Measurements from ENCODE around the gene SUPT20HL2. TPM values are rescaled to one million over a fixed set of nuclear protein-coding genes. Genes with fewer than 3 reads are reported as not detected.

The SUPT20HL2 gene
- polyA plus RNA-seq, 1 of the 3 experiments (the other 2 are of a cell fraction): not detected

- peak; percentile 61 for DNase-seq
- Histone ChIP-seq H4K20me1 (ENCODE audit: insufficient read depth) (no peaks in the 10 kb centered on the region), H3K9me3 (no peaks in the 10 kb centered on the region), H3K27me3 (ENCODE audit: insufficient read depth) (no peaks in the 10 kb centered on the region; the same call in 1 of the 2 replicates), H2AFZ (ENCODE audit: low read depth) (no peak overlapping the region), H3K36me3 (replicated peaks in 1 of 2; ENCODE audit: control insufficient read depth in 1 of 2, insufficient read depth in 2 of 2, low read length in 1 of 2) (no peaks in the 10 kb centered on the region), H3K9me2 (no peaks in the 10 kb centered on the region), H3K4me3 (ENCODE audit: low read depth in 2 of 2, low read length in 1 of 2) (no peak overlapping the region), H3K4me1 (ENCODE audit: control insufficient read depth in 1 of 2, insufficient read depth in 2 of 2, low read depth in 1 of 2, low read length in 1 of 2) (no peaks in the 10 kb centered on the region), H3K9ac (no peak overlapping the region), H3K27ac (ENCODE audit: low read depth in 2 of 2, low read length in 1 of 2) (peak overlapping the region in 1 of 2 experiments; percentile 64; a peak in 1 of 4 replicates), H3K4me2 (no peak overlapping the region), H3F3A (replicated peaks; ENCODE audit: insufficient read depth) (no peaks in the 10 kb centered on the region), H3K79me2 (ENCODE audit: insufficient read depth) (no peaks in the 10 kb centered on the region)
- no peak for TF ChIP-seq FOXM1 (IDR thresholded peaks at IDR 0.05; ENCODE audit: low read depth)
- no peak for TF ChIP-seq TEAD4 (IDR thresholded peaks at IDR 0.05; ENCODE audit: borderline replicate concordance, insufficient read depth)
- TF ChIP-seq ELF1 (IDR thresholded peaks at IDR 0.05): no peak
- TF ChIP-seq MAX (IDR thresholded peaks at IDR 0.05; ENCODE audit: low read depth): no peak
- no peak for TF ChIP-seq MXI1 (IDR thresholded peaks at IDR 0.05; ENCODE audit: low read depth, low read length)
- TF ChIP-seq GATA2 (CRISPR knock-in tag; IDR thresholded peaks at IDR 0.05): peak; percentile 72
- no peak for TF ChIP-seq REST (IDR thresholded peaks at IDR 0.05; ENCODE audit: low read depth, low read length)
- 0 out of 2 replicates have a peak, but pooled peaks have one; percentile 47 for TF ChIP-seq RCOR1 (IDR thresholded peaks at IDR 0.05; ENCODE audit: low read length)
- no peak for TF ChIP-seq USF2 (IDR thresholded peaks at IDR 0.05; ENCODE audit: borderline replicate concordance, low read depth, low read length)
- no peak for TF ChIP-seq POLR2AphosphoS5 (IDR thresholded peaks at IDR 0.05; ENCODE audit: low read depth, low read length)
- no peak for TF ChIP-seq NRF1 (IDR thresholded peaks at IDR 0.05; ENCODE audit: low read depth, low read length)
- TF ChIP-seq USF1 (IDR thresholded peaks at IDR 0.05; ENCODE audit: borderline replicate concordance, low read depth): no peak
- no peak for TF ChIP-seq FOSL2 (IDR thresholded peaks at IDR 0.05; ENCODE audit: borderline replicate concordance, low read depth)
- TF ChIP-seq CTCF (IDR thresholded peaks at IDR 0.05): no peak
- no peak for TF ChIP-seq TAF1 (IDR thresholded peaks at IDR 0.05; ENCODE audit: borderline replicate concordance, low read depth, low read length)
- no peak for TF ChIP-seq GABPA (IDR thresholded peaks at IDR 0.05; ENCODE audit: low read depth)
- no peak for TF ChIP-seq FOXJ3 (CRISPR knock-in tag; IDR thresholded peaks at IDR 0.05)
- TF ChIP-seq NFIC (IDR thresholded peaks at IDR 0.05; ENCODE audit: borderline replicate concordance): no peak
- peak in 1 of 2 experiments; percentile 40; a peak in 1 of 4 replicates for TF ChIP-seq EP300 (IDR thresholded peaks at IDR 0.05; ENCODE audit: borderline replicate concordance in 1 of 2, low read depth in 1 of 2, low read length in 1 of 2)
- TF ChIP-seq EZH2phosphoT487 (IDR thresholded peaks at IDR 0.05; ENCODE audit: borderline replicate concordance, low read depth): no peak
- no peak for TF ChIP-seq RXRA (IDR thresholded peaks at IDR 0.05; ENCODE audit: borderline replicate concordance, low read depth)
- no peak for TF ChIP-seq RAD21 (IDR thresholded peaks at IDR 0.05; ENCODE audit: low read length)
- TF ChIP-seq PBX3 (IDR thresholded peaks at IDR 0.05): no peak
- no peak for TF ChIP-seq YY1 (IDR thresholded peaks at IDR 0.05; ENCODE audit: low read depth)
- peak; percentile 23 for TF ChIP-seq CHD2 (IDR thresholded peaks at IDR 0.05; ENCODE audit: low read length, partially characterized antibody)
- ChIA-PET CTCF (interaction anchor here (0.7 to 1.3 kb wide), 2 partner anchors 12 to 78 kb away, joined by 3 read pairs; no protein-coding TSS in a partner anchor), POLR2A (no interaction called here)
- WGBS (ENCODE audit: low lambda C conversion rate): 11% methylated on average over 1 of the region's 1 CpG
Measured at GRCh38 chrX:24317567-24317966, 3.7 kb upstream of the SUPT20HL2 start.

All from SK-N-SH (cell line).